Left renal cortex interstitium (tissue), 4 donors: Measurements from ENCODE around the gene TMA7. TPM values are rescaled to one million over a fixed set of nuclear protein-coding genes. Genes with fewer than 3 reads are reported as not detected.
"Not testable (repeated sequence)": the region's sequence is repeated elsewhere in the genome, so short reads cannot be mapped to it uniquely, and the experiment has no call there.

Source experiments
- DNase-seq, 4 donors: peaks; one replicate each; pipeline ENCODE4 v3.0.0-alpha.2; 2013; ENCODE audit warnings: low read depth in 4 of 4, low spot score in 2 of 4, missing footprints in 1 of 4
- polyA plus RNA-seq, 4 donors: library from polyadenylated mRNA; unstranded; fragments of 120-200 nt; gene quantifications; one replicate each; pipeline ENCODE4 v1.2.1, GENCODE V29; 2013; ENCODE audit not compliant: insufficient read length in 4 of 4

TMA7 gene
- polyA plus RNA-seq, 4 donors = 279 to 369 (median 294) TPM

- no peak for DNase-seq
Measured at GRCh38 chr3:48434591-48435222, 5.3 kb upstream of the TMA7 start.

DNA sequence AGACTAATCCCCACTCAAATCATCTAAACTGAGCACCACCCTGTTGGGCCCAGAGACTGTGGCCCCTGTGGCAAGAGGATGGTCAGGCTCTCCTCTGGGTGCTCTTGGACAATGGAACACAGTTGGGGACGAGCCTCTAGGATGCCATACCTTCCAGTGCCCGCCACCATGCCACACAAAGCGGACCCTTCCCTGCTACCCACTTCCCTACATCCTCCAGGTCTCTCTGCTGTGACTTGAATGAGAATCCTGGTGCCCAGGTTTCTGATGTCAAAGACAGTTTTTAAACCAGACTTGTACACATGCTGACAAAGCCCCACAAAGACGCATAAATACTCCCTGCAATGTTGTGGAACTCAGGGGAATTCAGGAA, 4.8 kb upstream of the TMA7 start:
- no peak for DNase-seq

DNA sequence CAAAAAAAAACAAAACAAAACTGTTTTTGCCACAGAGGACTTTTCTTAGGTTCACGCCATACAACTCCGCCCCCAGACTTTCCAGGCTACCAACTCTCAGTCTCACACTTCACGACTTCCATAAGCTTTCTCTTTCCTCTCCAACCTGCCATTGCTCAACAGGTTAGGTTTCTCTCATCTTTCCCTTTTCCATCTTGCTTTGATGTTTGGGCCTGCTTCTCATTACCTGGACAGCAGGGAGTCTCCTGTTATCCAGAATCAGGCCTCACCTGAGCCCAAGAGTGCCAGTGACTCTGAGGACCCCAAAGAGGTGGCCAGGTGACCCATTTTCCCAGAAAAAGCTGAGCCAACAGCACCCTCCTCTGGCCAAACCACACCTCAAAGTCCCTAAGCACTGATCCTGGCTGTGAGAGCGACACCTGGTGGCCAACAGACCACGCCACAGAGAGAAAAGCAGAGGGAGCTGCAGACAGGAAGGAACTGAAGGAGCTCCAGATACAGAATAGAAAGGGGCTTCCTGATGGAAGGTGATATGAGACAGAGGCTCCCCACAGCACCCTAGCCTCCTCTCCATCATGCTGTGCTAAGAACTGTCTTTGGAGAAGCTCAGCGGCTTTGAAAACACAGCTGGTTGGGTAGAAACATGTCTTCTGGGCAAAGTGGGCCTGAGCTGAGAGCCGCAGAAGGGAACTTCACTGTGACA, 4.1 kb upstream of the TMA7 start:
- no peak for DNase-seq

GRCh38 chr3:48436477-48436787, 3.6 kb upstream of the TMA7 start:
- DNase-seq = no peak

DNA sequence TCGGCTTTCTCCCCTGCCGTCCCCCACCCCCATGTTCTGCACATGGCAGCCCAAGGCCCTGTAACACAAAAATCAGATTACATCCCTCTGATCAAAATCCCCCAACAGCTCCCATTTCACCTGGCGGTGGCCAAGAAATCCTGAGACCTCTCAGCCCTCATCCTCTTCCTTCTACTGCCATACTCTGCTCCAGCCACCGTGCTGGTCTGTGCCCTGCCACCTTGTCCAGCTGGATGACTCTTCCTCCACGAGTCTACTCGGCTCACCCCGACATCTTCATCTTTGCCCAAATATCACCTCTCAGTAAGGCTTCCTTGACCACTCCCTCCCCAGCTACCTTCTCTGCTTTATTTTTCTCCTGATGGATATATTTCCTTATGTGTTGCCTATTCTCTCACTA, 3.2 kb upstream of the TMA7 start:
- DNase-seq = no peak

- no peak for DNase-seq
Measured at GRCh38 chr3:48437812-48438211, 2.2 kb upstream of the TMA7 start.

DNA sequence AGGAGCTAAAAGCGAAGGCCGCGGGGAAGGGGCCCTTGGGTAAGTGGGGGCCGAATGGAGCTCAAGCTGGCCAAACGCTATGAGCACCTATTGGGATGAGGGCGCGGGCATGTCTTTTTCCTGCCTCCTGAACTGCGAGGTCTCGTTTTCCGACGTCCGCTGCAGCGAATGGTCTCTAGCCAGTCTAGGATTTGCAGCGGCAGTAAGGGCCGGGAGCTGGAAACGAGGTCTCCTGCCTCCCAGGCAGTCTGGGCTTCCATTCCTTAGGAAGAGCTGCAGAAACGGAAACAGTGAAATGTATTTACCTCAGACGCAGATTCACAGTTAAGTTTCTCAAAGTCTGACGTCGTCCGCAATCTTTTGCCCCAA, 517 bp downstream of the TMA7 start:
- DNase-seq = no peak

GRCh38 chr3:48441940-48442339, 1.9 kb downstream of the TMA7 start:
- no peak for DNase-seq

DNA sequence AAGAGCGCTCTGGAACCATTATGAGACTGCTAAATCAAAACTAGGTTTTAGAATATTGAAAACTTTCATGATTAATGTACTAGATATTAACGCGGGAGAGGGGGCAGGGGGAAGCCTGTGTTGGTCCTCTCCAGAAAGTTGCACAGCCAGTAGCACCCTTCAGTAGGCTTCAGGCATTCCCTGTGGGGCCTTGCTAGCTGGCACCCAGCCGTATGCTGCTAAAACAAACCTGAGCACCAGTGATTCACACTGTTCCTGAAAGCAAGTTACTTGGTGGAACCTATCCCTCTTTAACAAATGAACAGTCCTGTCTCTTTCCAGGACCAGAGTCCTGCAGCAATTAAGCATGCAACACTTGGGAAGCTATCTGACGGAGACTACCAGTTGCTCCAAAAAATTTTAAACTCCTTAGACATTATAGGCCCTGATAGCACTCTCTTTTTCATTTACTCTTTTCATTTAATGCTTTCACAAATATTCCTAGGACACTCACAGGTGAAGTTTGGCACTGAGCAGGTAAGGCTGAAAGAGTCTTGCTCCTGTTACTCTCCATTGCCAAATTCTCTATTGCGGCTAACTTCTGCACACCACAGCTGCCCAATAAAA, 5.3 kb downstream of the TMA7 start:
- DNase-seq = no peak

DNA sequence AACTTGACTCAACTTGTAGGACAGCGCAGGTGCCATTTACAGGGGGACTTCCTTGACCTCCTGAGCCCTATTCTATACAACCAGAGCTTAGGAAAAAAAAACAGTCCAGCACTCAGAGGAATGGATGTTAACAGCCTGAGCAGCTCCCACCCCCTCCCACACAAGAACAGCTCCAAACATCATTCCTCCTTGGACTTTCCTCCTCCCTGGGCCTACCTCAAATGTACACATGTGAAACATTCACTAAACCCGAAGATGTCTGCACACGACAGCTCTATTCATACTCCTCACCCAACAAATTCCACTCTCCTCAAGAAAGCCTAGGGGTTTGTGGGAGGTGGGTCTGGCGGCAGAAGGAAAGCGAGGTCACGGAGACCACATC, 6.0 kb downstream of the TMA7 start:
- no peak for DNase-seq

DNA sequence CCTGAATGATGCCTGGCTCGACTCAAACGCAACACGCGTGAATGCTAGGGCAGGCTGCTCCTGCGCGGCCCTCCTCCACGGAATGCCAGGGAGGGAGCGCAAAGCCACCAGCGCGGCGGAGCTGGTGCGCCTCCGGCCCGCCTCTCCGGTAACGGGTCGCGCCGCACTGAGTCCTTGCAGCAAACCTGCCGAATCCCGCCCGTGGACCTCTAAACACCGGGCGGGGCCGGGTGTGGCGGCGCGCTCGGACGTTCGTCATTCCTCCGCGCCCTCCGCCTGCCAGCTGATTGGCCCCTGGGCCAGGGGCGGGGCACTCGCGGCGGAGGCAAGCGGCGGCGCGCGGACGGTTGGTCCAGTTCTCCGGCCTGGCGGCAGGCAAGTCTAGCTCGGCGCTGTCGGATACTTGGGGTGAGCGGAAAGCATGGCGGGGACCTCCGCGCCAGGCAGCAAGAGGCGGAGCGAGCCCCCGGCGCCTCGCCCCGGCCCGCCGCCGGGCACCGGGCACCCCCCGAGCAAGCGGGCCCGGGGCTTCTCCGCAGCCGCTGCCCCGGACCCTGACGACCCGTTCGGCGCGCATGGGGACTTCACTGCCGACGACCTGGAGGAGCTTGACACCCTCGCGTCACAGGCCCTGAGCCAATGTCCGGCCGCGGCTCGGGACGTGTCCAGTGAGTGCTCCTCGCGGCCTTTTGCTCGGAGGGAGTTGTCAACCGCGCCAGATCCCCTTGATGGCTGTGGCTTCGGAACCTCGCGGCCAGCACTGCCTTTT, 6.6 kb downstream of the TMA7 start, which contains the start of gene ATRIP:
TSS of gene ATRIP (plus strand) at position 313 of the 769 bp plus-strand sequence. CDS start at position 422, 109 bp downstream.
- DNase-seq = no peak

DNA sequence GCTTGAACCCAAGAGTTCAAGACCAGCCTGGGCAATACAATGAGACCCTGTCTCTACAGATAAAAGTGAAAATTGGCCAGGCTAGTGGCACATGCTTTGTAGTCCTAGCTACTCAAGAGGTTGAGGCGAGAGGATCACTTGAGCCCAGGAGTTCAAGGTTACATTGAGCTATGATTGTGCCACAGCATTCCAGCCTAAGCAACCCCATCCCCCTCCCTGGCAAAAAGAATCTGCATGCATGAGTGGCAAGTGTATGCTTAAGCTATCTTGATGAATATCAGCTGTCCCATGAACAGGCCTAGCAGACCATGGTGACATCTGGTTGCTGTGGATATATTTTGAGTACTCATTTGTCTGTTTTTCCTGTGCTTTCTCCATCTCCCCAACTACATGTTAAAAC, 11.2 kb downstream of the TMA7 start:
- no peak for DNase-seq

DNA sequence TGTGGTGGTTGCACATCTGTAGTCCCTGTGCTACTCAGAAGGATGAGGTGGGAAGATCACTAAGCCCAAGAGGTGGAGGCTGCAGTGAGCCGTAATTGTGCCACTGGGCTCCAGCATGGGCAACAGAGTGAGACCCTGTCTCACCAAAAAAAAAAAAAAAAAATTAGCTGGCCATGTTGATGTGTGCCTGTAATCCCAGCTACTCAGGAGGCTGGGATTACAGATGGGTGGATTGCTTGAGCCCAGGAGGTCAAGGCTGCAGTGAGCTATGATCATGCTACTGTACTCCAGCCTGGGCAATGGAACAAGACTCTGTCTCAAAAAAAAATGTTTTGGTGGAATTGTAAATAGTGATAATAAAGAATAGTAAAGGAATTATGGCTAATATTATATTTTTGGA, 16.4 kb downstream of the TMA7 start:
- DNase-seq = no peak

GRCh38 chr3:48459331-48459730, 19.3 kb downstream of the TMA7 start:
- DNase-seq = no peak

- no peak for DNase-seq
Measured at GRCh38 chr3:48459773-48460516, 19.9 kb downstream of the TMA7 start.

- no peak for DNase-seq
Measured at GRCh38 chr3:48460517-48460902, 20.5 kb downstream of the TMA7 start.

- DNase-seq = not testable (repeated sequence)
Measured at GRCh38 chr3:48461767-48462166, 21.7 kb downstream of the TMA7 start.

- no peak for DNase-seq
Measured at GRCh38 chr3:48463703-48464102, 23.6 kb downstream of the TMA7 start.

DNA sequence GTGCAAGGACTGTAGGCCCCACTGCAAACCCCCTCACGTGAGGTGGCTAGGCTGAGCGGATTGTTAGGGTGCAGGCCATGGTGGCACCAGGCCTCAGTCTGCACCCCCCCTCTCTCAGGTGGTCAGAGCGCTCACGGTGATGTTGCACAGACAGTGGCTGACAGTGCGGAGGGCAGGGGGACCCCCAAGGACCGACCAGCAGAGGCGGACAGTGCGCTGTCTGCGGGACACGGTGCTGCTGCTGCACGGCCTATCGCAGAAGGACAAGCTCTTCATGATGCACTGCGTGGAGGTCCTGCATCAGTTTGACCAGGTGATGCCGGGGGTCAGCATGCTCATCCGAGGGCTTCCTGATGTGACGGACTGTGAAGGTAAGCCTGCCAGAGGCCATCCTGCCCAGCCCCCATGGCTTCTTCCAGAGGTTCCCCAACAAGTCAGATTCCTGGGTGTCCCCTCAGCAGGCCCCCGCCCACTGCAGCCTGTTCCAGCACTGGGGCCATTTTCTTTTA, 24.7 kb downstream of the TMA7 start:
- DNase-seq = no peak

GRCh38 chr3:48465237-48465530, 25.1 kb downstream of the TMA7 start:
- no peak for DNase-seq
